HG02588 (cell line): Measurements from ENCODE around the gene ARFIP1.
"Not testable (repeated sequence)": the region's sequence is repeated elsewhere in the genome, so short reads cannot be mapped to it uniquely, and the experiment has no call there.

Source experiments
- ATAC-seq: cut with Tn5 transposase; IDR thresholded peaks from one replicate; pipeline ENCODE4 v1.9.1; 2021; ENCODE audit warnings: mild to moderate bottlenecking, moderate library complexity; ENCODE audit not compliant: unreplicated experiment

Gene ARFIP1

GRCh38 chr4:152779513-152780266, at the start of gene ARFIP1, which contains the start of gene TIGD4:
ARFIP1 (plus strand) TSS chr4:152779954; CDS start chr4:152829634, 49,680 bp downstream.
TIGD4 (minus strand) TSS chr4:152779730; CDS start chr4:152771004, 8,726 bp downstream.
- peak; percentile 97 for ATAC-seq

- ATAC-seq: no peak
Measured at GRCh38 chr4:152731997-152732396, 47.8 kb upstream of the ARFIP1 start.

GRCh38 chr4:152734015-152734698, 45.6 kb upstream of the ARFIP1 start:
- no peak for ATAC-seq

- no peak for ATAC-seq
Measured at GRCh38 chr4:152734699-152735050, 45.1 kb upstream of the ARFIP1 start.

GRCh38 chr4:152735396-152735859, 44.3 kb upstream of the ARFIP1 start:
- ATAC-seq: no peak

GRCh38 chr4:152735906-152736305, 43.8 kb upstream of the ARFIP1 start:
- no peak for ATAC-seq

- ATAC-seq: no peak
Measured at GRCh38 chr4:152738827-152739226, 40.9 kb upstream of the ARFIP1 start.

- no peak for ATAC-seq
Measured at GRCh38 chr4:152747444-152747843, 32.3 kb upstream of the ARFIP1 start.

- no peak for ATAC-seq
Measured at GRCh38 chr4:152748619-152749018, 31.1 kb upstream of the ARFIP1 start.

GRCh38 chr4:152763796-152764195, 16.0 kb upstream of the ARFIP1 start:
- ATAC-seq: no peak

- not testable (repeated sequence) for ATAC-seq
Measured at GRCh38 chr4:152765069-152765737, 14.6 kb upstream of the ARFIP1 start.

- ATAC-seq: peak; percentile 79
Measured at GRCh38 chr4:152771741-152772533, 7.8 kb upstream of the ARFIP1 start.

- ATAC-seq: no peak
Measured at GRCh38 chr4:152773339-152773738, 6.4 kb upstream of the ARFIP1 start.

GRCh38 chr4:152773953-152774352, 5.8 kb upstream of the ARFIP1 start:
- ATAC-seq: no peak

GRCh38 chr4:152776352-152776751, 3.4 kb upstream of the ARFIP1 start:
- no peak for ATAC-seq

- no peak for ATAC-seq
Measured at GRCh38 chr4:152777488-152777887, 2.3 kb upstream of the ARFIP1 start.

- no peak for ATAC-seq
Measured at GRCh38 chr4:152778656-152779512, 870 bp upstream of the ARFIP1 start.

- ATAC-seq: no peak
Measured at GRCh38 chr4:152780267-152780778, 569 bp downstream of the ARFIP1 start.

GRCh38 chr4:152784490-152785350, 5.0 kb downstream of the ARFIP1 start:
- no peak for ATAC-seq
